Measurements from ENCODE around the gene NAGA. TPM values are rescaled to one million over a fixed set of nuclear protein-coding genes. Genes with fewer than 3 reads are reported as not detected.

The NAGA gene
- total and polyA plus RNA-seq, 9 of the 15 experiments (the other 6 are each of a cell fraction or from before 2014, with no cell fraction given), result 6.5 to 20.6 (median 17.4) TPM

DNA sequence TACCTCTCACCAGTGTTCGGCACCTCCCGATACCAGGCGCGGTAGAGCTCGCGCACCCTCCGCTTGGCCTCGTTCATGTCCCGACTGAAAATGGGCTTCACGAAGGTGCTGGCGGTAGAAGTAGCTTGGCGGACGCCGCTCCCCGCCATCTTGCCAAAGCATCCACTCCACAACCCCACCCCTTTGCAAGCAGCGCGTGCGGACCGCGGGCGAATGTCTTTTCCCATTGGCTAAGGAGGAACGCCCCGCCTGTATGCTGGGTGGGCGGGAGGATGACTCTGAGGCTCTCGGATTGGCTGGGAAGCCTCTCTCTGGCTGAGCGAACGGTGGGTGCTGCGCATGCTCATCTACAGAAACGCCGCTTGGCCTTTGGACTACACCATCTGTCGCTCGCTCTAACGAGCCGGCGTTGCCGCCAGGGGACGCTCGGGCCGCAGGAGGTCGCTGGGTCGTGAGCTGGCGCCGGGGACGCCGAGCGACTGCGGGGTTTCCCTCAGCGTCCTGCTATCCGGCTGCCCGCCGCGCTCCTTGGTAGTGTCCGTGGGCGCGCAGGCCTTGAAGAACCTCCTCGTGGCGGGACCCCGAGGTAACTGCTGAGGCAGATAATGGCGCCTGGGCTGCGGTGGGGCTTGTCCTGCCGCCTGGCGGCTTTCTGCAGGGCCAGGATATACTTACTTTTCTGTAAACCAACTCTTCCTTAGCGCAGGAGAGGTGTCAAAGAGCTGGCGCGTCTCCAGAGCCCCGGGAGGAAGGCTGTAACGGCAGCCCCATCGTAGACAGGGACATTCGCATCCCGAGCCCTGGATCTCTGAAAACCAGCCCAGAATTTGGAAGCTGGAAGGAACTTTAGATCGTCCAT, 20.2 kb upstream of the NAGA start, which contains the start of gene NDUFA6 (continued):
- TF ChIP-seq, protein P1, sequence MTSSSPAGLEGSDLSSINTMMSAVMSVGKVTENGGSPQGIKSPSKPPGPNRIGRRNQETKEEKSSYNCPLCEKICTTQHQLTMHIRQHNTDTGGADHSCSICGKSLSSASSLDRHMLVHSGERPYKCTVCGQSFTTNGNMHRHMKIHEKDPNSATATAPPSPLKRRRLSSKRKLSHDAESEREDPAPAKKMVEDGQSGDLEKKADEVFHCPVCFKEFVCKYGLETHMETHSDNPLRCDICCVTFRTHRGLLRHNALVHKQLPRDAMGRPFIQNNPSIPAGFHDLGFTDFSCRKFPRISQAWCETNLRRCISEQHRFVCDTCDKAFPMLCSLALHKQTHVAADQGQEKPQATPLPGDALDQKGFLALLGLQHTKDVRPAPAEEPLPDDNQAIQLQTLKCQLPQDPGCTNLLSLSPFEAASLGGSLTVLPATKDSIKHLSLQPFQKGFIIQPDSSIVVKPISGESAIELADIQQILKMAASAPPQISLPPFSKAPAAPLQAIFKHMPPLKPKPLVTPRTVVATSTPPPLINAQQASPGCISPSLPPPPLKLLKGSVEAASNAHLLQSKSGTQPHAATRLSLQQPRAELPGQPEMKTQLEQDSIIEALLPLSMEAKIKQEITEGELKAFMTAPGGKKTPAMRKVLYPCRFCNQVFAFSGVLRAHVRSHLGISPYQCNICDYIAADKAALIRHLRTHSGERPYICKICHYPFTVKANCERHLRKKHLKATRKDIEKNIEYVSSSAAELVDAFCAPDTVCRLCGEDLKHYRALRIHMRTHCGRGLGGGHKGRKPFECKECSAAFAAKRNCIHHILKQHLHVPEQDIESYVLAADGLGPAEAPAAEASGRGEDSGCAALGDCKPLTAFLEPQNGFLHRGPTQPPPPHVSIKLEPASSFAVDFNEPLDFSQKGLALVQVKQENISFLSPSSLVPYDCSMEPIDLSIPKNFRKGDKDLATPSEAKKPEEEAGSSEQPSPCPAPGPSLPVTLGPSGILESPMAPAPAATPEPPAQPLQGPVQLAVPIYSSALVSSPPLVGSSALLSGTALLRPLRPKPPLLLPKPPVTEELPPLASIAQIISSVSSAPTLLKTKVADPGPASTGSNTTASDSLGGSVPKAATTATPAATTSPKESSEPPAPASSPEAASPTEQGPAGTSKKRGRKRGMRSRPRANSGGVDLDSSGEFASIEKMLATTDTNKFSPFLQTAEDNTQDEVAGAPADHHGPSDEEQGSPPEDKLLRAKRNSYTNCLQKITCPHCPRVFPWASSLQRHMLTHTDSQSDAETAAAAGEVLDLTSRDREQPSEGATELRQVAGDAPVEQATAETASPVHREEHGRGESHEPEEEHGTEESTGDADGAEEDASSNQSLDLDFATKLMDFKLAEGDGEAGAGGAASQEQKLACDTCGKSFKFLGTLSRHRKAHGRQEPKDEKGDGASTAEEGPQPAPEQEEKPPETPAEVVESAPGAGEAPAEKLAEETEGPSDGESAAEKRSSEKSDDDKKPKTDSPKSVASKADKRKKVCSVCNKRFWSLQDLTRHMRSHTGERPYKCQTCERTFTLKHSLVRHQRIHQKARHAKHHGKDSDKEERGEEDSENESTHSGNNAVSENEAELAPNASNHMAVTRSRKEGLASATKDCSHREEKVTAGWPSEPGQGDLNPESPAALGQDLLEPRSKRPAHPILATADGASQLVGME (CRISPR knock-in tag; IDR thresholded peaks at IDR 0.05), result no peak
- TF ChIP-seq TEAD1 (CRISPR knock-in tag; IDR thresholded peaks at IDR 0.05) (0 out of 4 replicates have a peak, but pooled peaks of 1 of the 2 experiments have one; percentile 54), KAT7 (CRISPR knock-in tag; IDR thresholded peaks at IDR 0.05; ENCODE audit: borderline replicate concordance) (peak; percentile 83; the same call in 1 of the 2 replicates), NFE2 (IDR thresholded peaks at IDR 0.05; ENCODE audit: low read depth) (peak; percentile 2; the same call in 1 of the 2 replicates), FOXJ2 (tag; IDR thresholded peaks at IDR 0.05) (no peak), MAZ (CRISPR knock-in tag; conservative IDR thresholded peaks at IDR 0.05 in 1 of 2, IDR thresholded peaks at IDR 0.05 in 1 of 2) (peak; percentile 45 to 54; a peak in 2 of 4 replicates), NR4A1 (CRISPR knock-in tag; IDR thresholded peaks at IDR 0.05) (no peak), NR4A1 (tag; IDR thresholded peaks at IDR 0.05) (0 out of 2 replicates have a peak, but pooled peaks have one; percentile 41), TSC22D4 (tag; IDR thresholded peaks at IDR 0.05) (no peak), ELF2 (CRISPR knock-in tag; IDR thresholded peaks at IDR 0.05) (0 out of 2 replicates have a peak, but pooled peaks have one; percentile 23), MEIS2 (IDR thresholded peaks at IDR 0.05; ENCODE audit: partially characterized antibody) (peak; percentile 89), ZNF263 (CRISPR knock-in tag; IDR thresholded peaks at IDR 0.05; ENCODE audit: borderline replicate concordance) (peak; percentile 34; the same call in 1 of the 2 replicates), SETDB1 (IDR thresholded peaks at IDR 0.05; ENCODE audit: low read length) (no peak), SMARCB1 (IDR thresholded peaks at IDR 0.05; ENCODE audit: insufficient read length, low read depth) (no peak), SMC3 (conservative IDR thresholded peaks at IDR 0.05; ENCODE audit: insufficient read depth, low read depth, low read length) (peak; percentile 86), ESRRA (IDR thresholded peaks at IDR 0.05; ENCODE audit: borderline replicate concordance, low read depth) (peak; percentile 96), CSDE1 (IDR thresholded peaks at IDR 0.05) (no peak), PHF20 (IDR thresholded peaks at IDR 0.05; ENCODE audit: partially characterized antibody) (peak; percentile 54), ZNF24 (IDR thresholded peaks at IDR 0.05) (0 out of 2 replicates have a peak, but pooled peaks have one; percentile 28), BRD9 (IDR thresholded peaks at IDR 0.05; ENCODE audit: low read depth, partially characterized antibody) (no peak), PTBP1 (IDR thresholded peaks at IDR 0.05; ENCODE audit: low read depth, low read length) (no peak)
- TF ChIP-seq, protein P2, sequence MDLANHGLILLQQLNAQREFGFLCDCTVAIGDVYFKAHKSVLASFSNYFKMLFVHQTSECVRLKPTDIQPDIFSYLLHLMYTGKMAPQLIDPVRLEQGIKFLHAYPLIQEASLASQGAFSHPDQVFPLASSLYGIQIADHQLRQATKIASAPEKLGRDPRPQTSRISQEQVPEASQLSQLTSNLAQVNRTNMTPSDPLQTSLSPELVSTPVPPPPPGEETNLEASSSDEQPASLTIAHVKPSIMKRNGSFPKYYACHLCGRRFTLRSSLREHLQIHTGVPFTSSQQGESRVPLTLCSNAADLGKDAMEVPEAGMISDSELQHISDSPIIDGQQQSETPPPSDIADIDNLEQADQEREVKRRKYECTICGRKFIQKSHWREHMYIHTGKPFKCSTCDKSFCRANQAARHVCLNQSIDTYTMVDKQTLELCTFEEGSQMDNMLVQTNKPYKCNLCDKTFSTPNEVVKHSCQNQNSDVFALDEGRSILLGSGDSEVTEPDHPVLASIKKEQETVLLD (IDR thresholded peaks at IDR 0.05), result peak; percentile 93

All from K562 (cell line).